Measurements from ENCODE around the gene OTUD7B. TPM values are rescaled to one million over a fixed set of nuclear protein-coding genes. Genes with fewer than 3 reads are reported as not detected.

The OTUD7B gene
- total and polyA plus RNA-seq, 2 donors (not counting 1 experiment from before 2014, with no cell fraction given), result 0.40 to 3.3 TPM

Other genes with a start within 250 kb of the OTUD7B start
- not detected in 2 replicates for gene FCGR1A, start 228.0 kb downstream of the OTUD7B start, total RNA-seq
- 0.10 TPM in 1 of 2 replicates, not detected in the other for gene FCGR1A, start 228.0 kb downstream of the OTUD7B start, polyA plus RNA-seq
- gene BOLA1, start 111.2 kb downstream of the OTUD7B start, total RNA-seq, result 15.9 and 16.7 TPM in 2 replicates
- 6.9 and 15.0 TPM in 2 replicates for gene BOLA1, start 111.2 kb downstream of the OTUD7B start, polyA plus RNA-seq
- gene SV2A, start 92.9 kb downstream of the OTUD7B start, total RNA-seq, result 0.07 and 0.10 TPM in 2 replicates
- gene SV2A, start 92.9 kb downstream of the OTUD7B start, polyA plus RNA-seq, result 0.23 and 0.24 TPM in 2 replicates
- 59.7 and 60.1 TPM in 2 replicates for gene SF3B4, start 82.9 kb downstream of the OTUD7B start, total RNA-seq
- 22.6 and 26.1 TPM in 2 replicates for gene SF3B4, start 82.9 kb downstream of the OTUD7B start, polyA plus RNA-seq
- gene MTMR11, start 73.8 kb downstream of the OTUD7B start, total RNA-seq, result 0.15 TPM in 1 of 2 replicates, not detected in the other
- gene MTMR11, start 73.8 kb downstream of the OTUD7B start, polyA plus RNA-seq, result 0.74 and 0.91 TPM in 2 replicates
- gene VPS45, start 57.0 kb upstream of the OTUD7B start, total RNA-seq, result 49.1 and 50.0 TPM in 2 replicates
- 23.4 TPM in 2 replicates for gene VPS45, start 57.0 kb upstream of the OTUD7B start, polyA plus RNA-seq
- gene PLEKHO1, start 139.2 kb upstream of the OTUD7B start, total RNA-seq, result 182 and 186 TPM in 2 replicates
- 111 and 129 TPM in 2 replicates for gene PLEKHO1, start 139.2 kb upstream of the OTUD7B start, polyA plus RNA-seq
- gene ANP32E, start 225.4 kb upstream of the OTUD7B start, total RNA-seq, result 42.4 and 47.1 TPM in 2 replicates
- 5.1 and 10.7 TPM in 2 replicates for gene ANP32E, start 225.4 kb upstream of the OTUD7B start, polyA plus RNA-seq
- gene CA14, start 247.0 kb upstream of the OTUD7B start, total RNA-seq, result not detected in 2 replicates
- gene CA14, start 247.0 kb upstream of the OTUD7B start, polyA plus RNA-seq, result not detected in 2 replicates

All from B cell (primary cell).